ENCODE results near the gene MFSD12. TPM values are rescaled to one million over a fixed set of nuclear protein-coding genes. Genes with fewer than 3 reads are reported as not detected.

The MFSD12 gene
- total RNA-seq, 1 experiment from 2014 or later = 131 TPM

DNA sequence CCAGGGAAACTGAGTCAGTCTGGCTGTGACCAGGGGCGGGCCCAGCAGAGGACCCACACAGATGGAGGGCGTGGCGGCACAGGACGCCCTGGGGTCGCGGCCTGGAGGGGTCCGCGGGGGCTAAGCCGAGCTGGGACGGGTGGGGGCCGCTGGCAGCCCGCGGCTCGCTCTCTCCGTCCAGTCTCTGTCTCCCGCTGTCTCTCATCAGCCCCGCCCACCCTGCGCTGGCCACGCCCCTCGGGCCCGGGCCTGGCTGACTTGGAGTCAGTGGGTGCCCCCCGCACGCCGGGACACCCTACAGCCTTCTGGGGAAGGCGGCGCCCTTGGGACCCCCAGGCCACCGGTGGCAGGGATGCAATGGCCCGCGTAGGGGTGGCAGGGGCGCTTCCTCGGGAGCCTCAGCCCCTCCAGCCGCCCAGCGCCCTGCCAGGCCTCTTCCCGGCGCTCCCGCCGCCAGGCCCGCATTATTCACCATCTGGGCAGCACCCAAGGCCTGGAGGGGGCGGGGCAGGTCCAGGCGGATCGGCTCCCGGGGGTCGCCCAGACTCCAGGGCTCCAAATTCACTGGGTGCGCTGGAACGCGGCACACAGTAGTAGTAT lies 49.4 kb upstream of the MFSD12 start, which contains the start of gene TBXA2R:
TSS of gene TBXA2R (minus strand) at position 186 of the 600 bp plus-strand sequence. CDS start 6,241 bp downstream, outside the sequence.
- intact Hi-C loops (cut with micrococcal nuclease) = no loop called here

More for the DNA sequence above, 49.4 kb upstream of the MFSD12 start, which contains the start of gene TBXA2R:
- TF ChIP-seq, protein P1, sequence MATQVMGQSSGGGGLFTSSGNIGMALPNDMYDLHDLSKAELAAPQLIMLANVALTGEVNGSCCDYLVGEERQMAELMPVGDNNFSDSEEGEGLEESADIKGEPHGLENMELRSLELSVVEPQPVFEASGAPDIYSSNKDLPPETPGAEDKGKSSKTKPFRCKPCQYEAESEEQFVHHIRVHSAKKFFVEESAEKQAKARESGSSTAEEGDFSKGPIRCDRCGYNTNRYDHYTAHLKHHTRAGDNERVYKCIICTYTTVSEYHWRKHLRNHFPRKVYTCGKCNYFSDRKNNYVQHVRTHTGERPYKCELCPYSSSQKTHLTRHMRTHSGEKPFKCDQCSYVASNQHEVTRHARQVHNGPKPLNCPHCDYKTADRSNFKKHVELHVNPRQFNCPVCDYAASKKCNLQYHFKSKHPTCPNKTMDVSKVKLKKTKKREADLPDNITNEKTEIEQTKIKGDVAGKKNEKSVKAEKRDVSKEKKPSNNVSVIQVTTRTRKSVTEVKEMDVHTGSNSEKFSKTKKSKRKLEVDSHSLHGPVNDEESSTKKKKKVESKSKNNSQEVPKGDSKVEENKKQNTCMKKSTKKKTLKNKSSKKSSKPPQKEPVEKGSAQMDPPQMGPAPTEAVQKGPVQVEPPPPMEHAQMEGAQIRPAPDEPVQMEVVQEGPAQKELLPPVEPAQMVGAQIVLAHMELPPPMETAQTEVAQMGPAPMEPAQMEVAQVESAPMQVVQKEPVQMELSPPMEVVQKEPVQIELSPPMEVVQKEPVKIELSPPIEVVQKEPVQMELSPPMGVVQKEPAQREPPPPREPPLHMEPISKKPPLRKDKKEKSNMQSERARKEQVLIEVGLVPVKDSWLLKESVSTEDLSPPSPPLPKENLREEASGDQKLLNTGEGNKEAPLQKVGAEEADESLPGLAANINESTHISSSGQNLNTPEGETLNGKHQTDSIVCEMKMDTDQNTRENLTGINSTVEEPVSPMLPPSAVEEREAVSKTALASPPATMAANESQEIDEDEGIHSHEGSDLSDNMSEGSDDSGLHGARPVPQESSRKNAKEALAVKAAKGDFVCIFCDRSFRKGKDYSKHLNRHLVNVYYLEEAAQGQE (IDR thresholded peaks at IDR 0.05; ENCODE audit: low read depth) = no peak
- peak; percentile 89; the same call in 1 of the 2 replicates for TF ChIP-seq ZFX (IDR thresholded peaks at IDR 0.05)
- no peak for TF ChIP-seq CEBPB (IDR thresholded peaks at IDR 0.05; ENCODE audit: low read depth)
- TF ChIP-seq POLR2A (IDR thresholded peaks at IDR 0.05; ENCODE audit: borderline replicate concordance, extremely low read depth, insufficient read depth, insufficient read length) = no peak
- ChIA-PET RAD21 (ENCODE audit: low non-redundant PET in 1 of 2, low total read pairs in 2 of 2, uncharacterized antibody in 2 of 2, unreplicated experiment in 2 of 2) (no interaction called here), POLR2A (no interaction called here), CTCF (no interaction called here)
- no peak within 1 kb of the TSS for H2AFZ ChIP-seq (ENCODE audit: low read depth, low read length, poor library complexity, severe bottlenecking)
- H3K27ac ChIP-seq (ENCODE audit: low read depth, low read length) = peak within 1 kb of the TSS; percentile 79
- no TSS peak for BruUV-seq (replicated peaks)
- H3K4me1 ChIP-seq (ENCODE audit: control insufficient read depth in 1 of 2, insufficient read depth in 2 of 2, low read length in 2 of 2) = peaks cover 13 to 28% of the 10 kb centered on the region in 2 experiments
- H3K79me2 ChIP-seq (ENCODE audit: insufficient read depth, low read length) = no peaks in the 10 kb centered on the region
- H3K4me3 ChIP-seq (replicated peaks in 1 of 2; ENCODE audit: low read depth in 1 of 2, low read length in 2 of 2) = peak within 1 kb of the TSS; percentile 64 to 67
- H3K36me3 ChIP-seq (ENCODE audit: control insufficient read depth in 1 of 2, insufficient read depth in 2 of 2, low read length in 2 of 2) = peaks cover 0 to 4% of the 10 kb centered on the region in 2 experiments; a peak in 1 of 4 replicates
- no peaks in the 10 kb centered on the region for H3K9me2 ChIP-seq (ENCODE audit: insufficient read depth)
- no peaks in the 10 kb centered on the region for H3K9me3 ChIP-seq (ENCODE audit: control insufficient read depth in 1 of 2, insufficient read depth in 1 of 2, low read depth in 1 of 2, low read length in 2 of 2)
- peak; percentile 86 for ATAC-seq
- DNase-seq (ENCODE audit: low read depth, low spot score) = peak; percentile 19
- H3K9ac ChIP-seq (ENCODE audit: low read length) = peak within 1 kb of the TSS; percentile 67
- peak within 1 kb of the TSS; percentile 83 for H3K4me2 ChIP-seq (ENCODE audit: low read length)
- no peaks in the 10 kb centered on the region for H4K20me1 ChIP-seq (ENCODE audit: insufficient read depth)
- H3K27me3 ChIP-seq (ENCODE audit: insufficient read depth, low read length) = no peaks in the 10 kb centered on the region
